Parathyroid adenoma (tissue), 2 donors: ENCODE measurements around the gene CCSER1.

ENCODE experiments used
- H2AFZ ChIP-seq: fragments of 300-600 bp; sonication (generic); one replicate; pipeline ENCODE4 v1.7.0; 2017; ENCODE audit warnings: antibody characterized with exemption, mild to moderate bottlenecking
- H3K27ac ChIP-seq: fragments of 300-600 bp; sonication (generic); one replicate; pipeline ENCODE4 v1.7.0; 2017
- H3K27me3 ChIP-seq: fragments of 300-600 bp; sonication (generic); one replicate; pipeline ENCODE4 v1.7.0; 2017; ENCODE audit warnings: low read length; ENCODE audit not compliant: control insufficient read depth, insufficient read depth
- H3K36me3 ChIP-seq: fragments of 300-600 bp; sonication (generic); one replicate; pipeline ENCODE4 v1.7.0; 2017; ENCODE audit warnings: low read length; ENCODE audit not compliant: control insufficient read depth, insufficient read depth
- H3K4me1 ChIP-seq: fragments of 300-600 bp; sonication (generic); one replicate; pipeline ENCODE4 v1.7.0; 2017; ENCODE audit warnings: control low read depth
- H3K4me2 ChIP-seq: fragments of 300-600 bp; sonication (generic); one replicate; pipeline ENCODE4 v1.7.0; 2017; ENCODE audit warnings: low read length
- H3K4me3 ChIP-seq: fragments of 300-600 bp; sonication (generic); one replicate; pipeline ENCODE4 v1.7.0; 2017; ENCODE audit warnings: low read depth, low read length
- H3K79me2 ChIP-seq: fragments of 300-600 bp; sonication (generic); one replicate; pipeline ENCODE4 v1.7.0; 2017; ENCODE audit warnings: control low read depth
- H3K9ac ChIP-seq: fragments of 300-600 bp; sonication (generic); one replicate; pipeline ENCODE4 v1.7.0; 2017; ENCODE audit warnings: mild to moderate bottlenecking
- H3K9me3 ChIP-seq: fragments of 300-600 bp; sonication (generic); one replicate; pipeline ENCODE4 v1.7.0; 2017; ENCODE audit warnings: low read length; ENCODE audit not compliant: control insufficient read depth
- TF ChIP-seq, protein P1 (sequence below): fragments of 300-600 bp; sonication (generic); IDR thresholded peaks from one replicate; pipeline ENCODE4 v1.7.0; 2017; ENCODE audit warnings: antibody characterized with exemption, mild to moderate bottlenecking
- donor health status: primary hyperparathyroidism.

CCSER1 gene

DNA sequence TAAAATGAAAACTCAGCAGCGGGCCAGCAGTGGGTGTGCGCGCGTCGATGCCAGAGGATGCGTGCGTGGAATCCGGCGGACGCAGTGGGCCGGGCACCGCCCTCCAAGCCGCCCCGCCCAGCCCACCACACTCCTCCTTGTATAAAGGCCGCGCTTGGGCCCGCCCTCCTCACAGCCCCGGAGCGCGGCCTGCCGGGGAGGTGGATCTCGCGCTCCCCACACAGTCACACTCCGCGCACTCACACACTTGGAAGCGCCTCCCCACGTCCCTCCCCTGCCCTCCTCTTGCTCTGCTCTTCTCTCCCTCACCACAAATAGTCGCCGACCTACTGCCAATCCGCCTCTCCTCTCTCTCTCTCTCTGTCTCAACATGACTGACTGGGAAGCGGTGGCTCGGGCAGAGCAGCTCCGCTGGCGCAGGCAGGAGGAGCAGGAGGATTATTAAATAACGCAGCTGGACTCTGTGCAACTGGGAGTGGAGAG is at the start of gene CCSER1:
TSS of gene CCSER1 (plus strand) at position 172 of the 483 bp plus-strand sequence.
- H3K9ac ChIP-seq, result peak within 1 kb of the TSS; percentile 93
- H3K27ac ChIP-seq, result peak within 1 kb of the TSS; percentile 93

DNA sequence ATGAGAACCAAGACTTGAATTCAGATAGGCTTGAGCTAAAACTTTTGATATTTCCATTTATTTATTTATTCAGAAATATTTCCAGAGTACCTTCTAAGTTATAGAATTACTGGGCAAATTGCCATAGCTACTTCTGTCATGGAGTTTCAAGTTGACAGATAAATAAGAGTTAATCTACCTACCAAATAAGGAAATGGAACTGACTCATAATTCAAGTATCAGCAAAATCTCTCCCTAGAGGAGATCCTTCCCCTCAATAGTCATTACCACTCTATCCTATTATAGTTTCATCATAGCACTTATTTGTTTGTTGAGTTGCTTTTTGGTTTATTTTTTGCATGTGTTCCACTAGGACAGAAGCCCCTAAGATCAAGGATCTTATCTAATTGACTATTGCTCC is 48.8 kb upstream of the CCSER1 start:
- Histone ChIP-seq H3K27me3 (no peaks in the 10 kb centered on the region), H3K27ac (no peak overlapping the region), H3K9ac (no peak overlapping the region), H3K4me1 (no peaks in the 10 kb centered on the region), H3K4me2 (no peak overlapping the region), H3K4me3 (no peak overlapping the region), H3K79me2 (no peaks in the 10 kb centered on the region), H3K36me3 (no peaks in the 10 kb centered on the region), H3K9me3 (no peaks in the 10 kb centered on the region), H2AFZ (no peak overlapping the region)
- TF ChIP-seq, protein P1, sequence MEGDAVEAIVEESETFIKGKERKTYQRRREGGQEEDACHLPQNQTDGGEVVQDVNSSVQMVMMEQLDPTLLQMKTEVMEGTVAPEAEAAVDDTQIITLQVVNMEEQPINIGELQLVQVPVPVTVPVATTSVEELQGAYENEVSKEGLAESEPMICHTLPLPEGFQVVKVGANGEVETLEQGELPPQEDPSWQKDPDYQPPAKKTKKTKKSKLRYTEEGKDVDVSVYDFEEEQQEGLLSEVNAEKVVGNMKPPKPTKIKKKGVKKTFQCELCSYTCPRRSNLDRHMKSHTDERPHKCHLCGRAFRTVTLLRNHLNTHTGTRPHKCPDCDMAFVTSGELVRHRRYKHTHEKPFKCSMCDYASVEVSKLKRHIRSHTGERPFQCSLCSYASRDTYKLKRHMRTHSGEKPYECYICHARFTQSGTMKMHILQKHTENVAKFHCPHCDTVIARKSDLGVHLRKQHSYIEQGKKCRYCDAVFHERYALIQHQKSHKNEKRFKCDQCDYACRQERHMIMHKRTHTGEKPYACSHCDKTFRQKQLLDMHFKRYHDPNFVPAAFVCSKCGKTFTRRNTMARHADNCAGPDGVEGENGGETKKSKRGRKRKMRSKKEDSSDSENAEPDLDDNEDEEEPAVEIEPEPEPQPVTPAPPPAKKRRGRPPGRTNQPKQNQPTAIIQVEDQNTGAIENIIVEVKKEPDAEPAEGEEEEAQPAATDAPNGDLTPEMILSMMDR, result no peak

More for the DNA sequence above, at the start of gene CCSER1:
- Histone ChIP-seq H3K4me3 (peak within 1 kb of the TSS; percentile 77), H3K4me2 (peak within 1 kb of the TSS; percentile 93), H3K36me3 (no peaks in the 10 kb centered on the region), H3K9me3 (no peaks in the 10 kb centered on the region), H3K79me2 (peaks cover 2% of the 10 kb centered on the region), H2AFZ (peak within 1 kb of the TSS; percentile 91), H3K27me3 (no peaks in the 10 kb centered on the region), H3K4me1 (peaks cover 3% of the 10 kb centered on the region)
- TF ChIP-seq, protein P1, result no peak

DNA sequence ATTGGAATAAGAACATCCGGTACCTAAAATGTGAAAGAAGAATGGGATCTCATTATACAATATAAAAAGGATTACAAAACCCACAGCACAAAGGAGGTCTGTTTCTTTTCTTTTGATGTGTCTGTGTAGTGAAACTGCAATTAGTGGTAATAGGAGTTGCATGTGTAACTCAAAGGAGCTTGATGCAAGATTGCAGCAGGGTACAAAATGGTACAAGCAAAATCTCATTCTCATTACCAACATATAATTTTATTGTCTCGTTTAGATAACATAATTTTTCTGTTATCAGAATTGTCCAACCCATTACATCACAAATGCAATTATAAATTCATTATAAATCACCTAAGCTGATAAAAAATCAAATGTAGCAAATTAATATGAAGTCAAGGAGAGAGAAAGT is 47.1 kb upstream of the CCSER1 start:
- TF ChIP-seq, protein P1, result no peak
- H3K4me2 ChIP-seq, result no peak overlapping the region

DNA sequence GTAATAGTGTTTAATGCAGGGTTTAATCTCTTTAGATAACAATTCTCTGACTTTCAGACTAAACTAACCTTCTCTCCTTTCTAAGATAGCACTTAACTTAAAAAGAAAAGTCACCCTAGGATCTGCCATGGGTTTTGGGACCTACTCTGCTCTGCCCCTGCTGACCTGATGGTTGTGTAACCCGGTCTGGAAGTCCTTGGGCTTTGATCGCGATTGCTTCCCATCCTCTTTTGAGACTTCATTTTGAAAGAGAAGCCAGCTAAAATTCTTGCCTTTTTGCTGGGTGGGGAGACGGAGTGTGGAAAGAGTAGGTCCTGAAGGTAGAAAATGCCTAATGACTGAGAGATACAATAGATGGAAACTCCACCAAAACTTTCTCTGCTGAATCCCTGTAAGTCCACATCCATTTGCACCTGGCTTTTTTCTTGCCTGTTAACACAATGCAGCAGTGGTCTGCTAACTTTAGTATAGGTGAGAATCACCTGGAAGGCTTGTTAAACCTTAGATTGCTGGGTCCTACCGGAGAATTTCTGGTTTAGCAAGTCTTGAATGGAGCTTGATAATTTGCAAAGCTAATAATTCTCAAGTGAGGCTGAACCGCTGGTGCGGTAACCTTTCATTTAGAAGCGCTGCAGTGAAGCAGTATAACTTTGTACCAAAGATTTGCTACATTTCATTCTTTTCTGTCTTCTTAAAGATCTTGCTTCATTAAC is 45.6 kb upstream of the CCSER1 start:
- no peak overlapping the region for H2AFZ ChIP-seq
- TF ChIP-seq, protein P1, result no peak
- H3K9me3 ChIP-seq, result no peaks in the 10 kb centered on the region

More for the DNA sequence above, 47.1 kb upstream of the CCSER1 start:
- Histone ChIP-seq H3K4me1 (no peaks in the 10 kb centered on the region), H3K9me3 (no peaks in the 10 kb centered on the region), H3K36me3 (no peaks in the 10 kb centered on the region), H3K79me2 (no peaks in the 10 kb centered on the region), H3K4me3 (no peak overlapping the region), H3K9ac (no peak overlapping the region), H3K27ac (no peak overlapping the region), H3K27me3 (no peaks in the 10 kb centered on the region), H2AFZ (no peak overlapping the region)

DNA sequence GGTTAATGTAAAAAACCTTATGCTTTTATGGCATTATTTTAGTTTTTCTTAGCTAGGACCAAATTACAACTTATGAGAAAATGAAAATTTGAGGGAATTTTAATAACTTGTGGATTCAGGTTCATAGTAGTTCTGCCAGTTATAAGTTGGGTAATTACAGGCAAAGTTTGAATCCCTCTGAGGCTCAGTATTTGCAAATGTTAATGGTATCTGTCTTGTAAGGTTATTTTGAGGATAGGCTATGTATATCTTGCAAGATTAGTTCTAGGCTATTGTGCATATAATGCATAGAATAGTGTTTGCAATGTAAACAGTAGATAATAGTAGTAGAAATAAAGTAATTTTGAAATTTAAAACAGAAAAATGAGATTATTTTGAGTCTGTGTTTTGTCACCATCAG is 44.7 kb upstream of the CCSER1 start:
- TF ChIP-seq, protein P1, result no peak
- Histone ChIP-seq H3K9me3 (no peaks in the 10 kb centered on the region), H3K27ac (no peak overlapping the region), H3K36me3 (no peaks in the 10 kb centered on the region), H3K27me3 (no peaks in the 10 kb centered on the region), H3K4me2 (no peak overlapping the region), H3K9ac (no peak overlapping the region), H3K79me2 (no peaks in the 10 kb centered on the region), H3K4me3 (no peak overlapping the region), H3K4me1 (no peaks in the 10 kb centered on the region), H2AFZ (no peak overlapping the region)

More for the DNA sequence above, 45.6 kb upstream of the CCSER1 start:
- Histone ChIP-seq H3K27me3 (no peaks in the 10 kb centered on the region), H3K4me1 (no peaks in the 10 kb centered on the region), H3K9ac (no peak overlapping the region), H3K27ac (no peak overlapping the region), H3K4me2 (no peak overlapping the region), H3K4me3 (no peak overlapping the region), H3K79me2 (no peaks in the 10 kb centered on the region), H3K36me3 (no peaks in the 10 kb centered on the region)
